SK-N-SH (cell line): ENCODE measurements around the gene SND1. TPM values are rescaled to one million over a fixed set of nuclear protein-coding genes. Genes with fewer than 3 reads are reported as not detected.

ENCODE experiments used
- CTCF ChIA-PET: fragments of 300-600, 350-600 bp; formaldehyde crosslinking; extraction: SDS; loops from one replicate; lab custom pipeline; 2021; lab: Yijun Ruan, JAX
- POLR2A ChIA-PET: fragments of 350-600 bp; sonication (Branson Sonifier 250); formaldehyde crosslinking; extraction: SDS; loops from one replicate; lab custom pipeline; 2020; ENCODE audit warnings: antibody characterized with exemption, inconsistent platforms; lab: Yijun Ruan, JAX
- DNase-seq: peaks from one replicate; pipeline ENCODE4 v3.0.0; 2012
- H2AFZ ChIP-seq: fragments of 200-600 bp; sonication (generic); 2 replicates; pipeline ENCODE4 v1.8.1; 2016; ENCODE audit warnings: antibody characterized with exemption, mild to moderate bottlenecking, low read depth
- H3F3A ChIP-seq: fragments of 200-600 bp; sonication (generic); replicated peaks from 2 replicates; pipeline ENCODE3; 2016; ENCODE audit warnings: antibody characterized with exemption, mild to moderate bottlenecking; ENCODE audit not compliant: insufficient read depth
- H3K27ac ChIP-seq, 2 experiments: fragments of 200-500 bp in 1 of 2; fragments of 200-600 bp in 1 of 2; sonication (Bioruptor generic) in 1 of 2; sonication (generic), shearing (Covaris generic) in 1 of 2; 2 replicates each; pipeline versions ENCODE4 v1.5.1 to v1.6.1; 2014 to 2016; ENCODE audit warnings: low read depth in 2 of 2, inconsistent platforms in 1 of 2, low read length in 1 of 2, mild to moderate bottlenecking in 1 of 2, mixed read lengths in 1 of 2
- H3K27me3 ChIP-seq: fragments of 200-600 bp; sonication (generic), shearing (Covaris generic); 2 replicates; pipeline ENCODE4 v1.6.1; 2016; ENCODE audit warnings: mixed run types; ENCODE audit not compliant: insufficient read depth
- H3K36me3 ChIP-seq, 2 experiments: fragments of 200-500 bp in 1 of 2; fragments of 200-600 bp in 1 of 2; sonication (Bioruptor generic) in 1 of 2; sonication (generic) in 1 of 2; replicated peaks in 1 of 2; 2 replicates each; pipeline versions ENCODE3 to v1.5.1; 2014 to 2016; ENCODE audit warnings: low read length in 1 of 2, mild to moderate bottlenecking in 1 of 2; ENCODE audit not compliant: insufficient read depth in 2 of 2, control insufficient read depth in 1 of 2
- H3K4me1 ChIP-seq, 2 experiments: fragments of 200-500 bp in 1 of 2; fragments of 200-600 bp in 1 of 2; sonication (Bioruptor generic) in 1 of 2; sonication (generic), shearing (Covaris generic) in 1 of 2; 2 replicates each; pipeline versions ENCODE4 v1.5.1 to v1.6.1; 2014 to 2016; ENCODE audit warnings: low read depth in 1 of 2, low read length in 1 of 2, mixed run types in 1 of 2; ENCODE audit not compliant: insufficient read depth in 2 of 2, control insufficient read depth in 1 of 2
- H3K4me2 ChIP-seq: fragments of 200-600 bp; sonication (generic), shearing (Covaris generic); 2 replicates; pipeline ENCODE4 v1.6.1; 2017; ENCODE audit warnings: mixed run types
- H3K4me3 ChIP-seq, 2 experiments: fragments of 200-500 bp in 1 of 2; fragments of 200-600 bp in 1 of 2; sonication (Bioruptor generic) in 1 of 2; sonication (generic), shearing (Covaris generic) in 1 of 2; 2 replicates each; pipeline versions ENCODE4 v1.5.1 to v1.8.1; 2014 to 2016; ENCODE audit warnings: low read depth in 2 of 2, inconsistent platforms in 1 of 2, low read length in 1 of 2, mild to moderate bottlenecking in 1 of 2, mixed read lengths in 1 of 2, moderate library complexity in 1 of 2
- H3K79me2 ChIP-seq: fragments of 200-600 bp; sonication (generic); 2 replicates; pipeline ENCODE4 v1.8.1; 2017; ENCODE audit warnings: mild to moderate bottlenecking; ENCODE audit not compliant: insufficient read depth
- H3K9ac ChIP-seq: fragments of 200-600 bp; sonication (generic); 2 replicates; pipeline ENCODE4 v1.6.1; 2017; ENCODE audit warnings: mixed run types
- H3K9me2 ChIP-seq: fragments of 200-600 bp; sonication (generic); 2 replicates; pipeline ENCODE4 v1.6.1; 2017; ENCODE audit warnings: mixed run types
- H3K9me3 ChIP-seq: fragments of 200-600 bp; sonication (generic); 2 replicates; pipeline ENCODE4 v1.6.1; 2017; ENCODE audit warnings: mixed run types, mild to moderate bottlenecking, moderate library complexity
- H4K20me1 ChIP-seq: fragments of 200-600 bp; sonication (generic); 2 replicates; pipeline ENCODE4 v1.6.1; 2017; ENCODE audit warnings: mild to moderate bottlenecking, mixed run types; ENCODE audit not compliant: insufficient read depth
- ELF1 ChIP-seq: IDR thresholded peaks from 2 replicates; pipeline ENCODE4 v1.4.0; 2012
- EP300 ChIP-seq, 2 experiments: IDR thresholded peaks; 2 replicates each; pipeline versions ENCODE4 v1.4.0 to v1.6.1; 2012; ENCODE audit warnings: borderline replicate concordance in 1 of 2, low read depth in 1 of 2, low read length in 1 of 2
- EZH2phosphoT487 ChIP-seq: fragments of 200-600 bp; sonication (generic); IDR thresholded peaks from 2 replicates; pipeline ENCODE4 v1.6.1; 2017; ENCODE audit warnings: low read depth, mixed run types, mild to moderate bottlenecking, antibody characterized with exemption, moderate library complexity, borderline replicate concordance
- FOSL2 ChIP-seq: IDR thresholded peaks from 2 replicates; pipeline ENCODE4 v1.4.0; 2012; ENCODE audit warnings: low read depth, mild to moderate bottlenecking, moderate library complexity, borderline replicate concordance
- GABPA ChIP-seq: IDR thresholded peaks from 2 replicates; pipeline ENCODE4 v1.4.0; 2012; ENCODE audit warnings: low read depth, mild to moderate bottlenecking
- GATA2 ChIP-seq: sonication (generic); formaldehyde crosslinking; IDR thresholded peaks from 2 replicates; pipeline ENCODE4 v1.5.0; 2020; ENCODE audit warnings: mild to moderate bottlenecking, missing genetic modification reagents
- JUND ChIP-seq: IDR thresholded peaks from 2 replicates; pipeline ENCODE4 v1.4.0; 2012
- NFIC ChIP-seq: IDR thresholded peaks from 2 replicates; pipeline ENCODE4 v1.4.0; 2012; ENCODE audit warnings: borderline replicate concordance
- NRF1 ChIP-seq: IDR thresholded peaks from 2 replicates; pipeline ENCODE4 v1.6.1; 2012; ENCODE audit warnings: low read depth, mild to moderate bottlenecking, low read length
- RAD21 ChIP-seq: IDR thresholded peaks from 2 replicates; pipeline ENCODE4 v1.6.1; 2012; ENCODE audit warnings: mild to moderate bottlenecking, low read length
- RCOR1 ChIP-seq: fragments of 150-350 bp; IDR thresholded peaks from 2 replicates; pipeline ENCODE4 v1.6.1; 2017; ENCODE audit warnings: antibody characterized with exemption, low read length
- TAF1 ChIP-seq: IDR thresholded peaks from 2 replicates; pipeline ENCODE4 v1.6.1; 2012; ENCODE audit warnings: low read depth, mild to moderate bottlenecking, low read length, moderate library complexity, borderline replicate concordance
- TCF12 ChIP-seq: IDR thresholded peaks from 2 replicates; pipeline ENCODE4 v1.4.0; 2012
- TEAD4 ChIP-seq: IDR thresholded peaks from 2 replicates; pipeline ENCODE4 v1.4.0; 2012; ENCODE audit warnings: mild to moderate bottlenecking, borderline replicate concordance; ENCODE audit not compliant: insufficient read depth
- YY1 ChIP-seq: IDR thresholded peaks from 2 replicates; pipeline ENCODE4 v1.4.0; 2012; ENCODE audit warnings: low read depth, mild to moderate bottlenecking
- WGBS: methylation state at CpG from one replicate; pipeline ENCODE4 v1.1.6; 2017; ENCODE audit warnings: low lambda C conversion rate; 5-methylcytosine and 5-hydroxymethylcytosine counted together
- polyA plus RNA-seq, 3 experiments: library from polyadenylated mRNA; depleted of rRNA; stranded (reverse); fragments of >200 nt; gene quantifications; 2 replicates each; pipeline ENCODE4 v1.2.3, GENCODE V29; 2012
- TF ChIP-seq, protein P1 (sequence below): fragments of 200-600 bp; sonication (generic); IDR thresholded peaks from 2 replicates; pipeline ENCODE4 v1.6.1; 2017; ENCODE audit warnings: antibody characterized with exemption, mild to moderate bottlenecking, moderate library complexity
- TF ChIP-seq, protein P2 (sequence below): IDR thresholded peaks from 2 replicates; pipeline ENCODE4 v1.4.0; 2012; ENCODE audit warnings: low read depth, borderline replicate concordance
- TF ChIP-seq, protein P3 (sequence below): IDR thresholded peaks from 2 replicates; pipeline ENCODE4 v1.4.0; 2012; ENCODE audit warnings: low read depth

Gene SND1
- polyA plus RNA-seq, 1 of the 3 experiments (the other 2 are of a cell fraction), result 165 TPM

DNA sequence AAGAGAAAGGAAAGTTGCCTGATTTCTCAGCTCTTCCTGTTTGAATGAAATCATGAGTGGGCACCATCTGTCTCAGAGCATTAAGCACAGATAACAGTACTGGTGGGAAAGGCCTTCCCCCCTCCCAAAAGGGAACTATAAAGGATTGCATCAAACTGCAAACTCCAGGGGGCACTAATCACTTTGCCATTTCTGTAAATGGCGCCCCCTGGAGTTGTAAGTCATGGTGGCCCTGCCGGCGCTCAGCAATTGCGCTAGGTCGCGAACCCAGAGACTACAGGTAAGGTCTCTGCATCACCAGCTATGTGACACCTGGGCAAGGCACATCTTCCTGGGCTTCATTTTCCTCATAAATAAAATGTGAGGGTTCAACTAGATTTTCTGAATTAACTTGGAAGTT, 368.2 kb downstream of the SND1 start:
- Histone ChIP-seq H3K4me1 (peaks cover 35 to 61% of the 10 kb centered on the region in 2 experiments), H3K4me2 (no peak overlapping the region), H3F3A (peaks cover 38% of the 10 kb centered on the region), H2AFZ (no peak overlapping the region), H3K27ac (no peak overlapping the region), H3K36me3 (peaks cover 5 to 13% of the 10 kb centered on the region in 2 experiments), H3K9me3 (no peaks in the 10 kb centered on the region), H3K27me3 (no peaks in the 10 kb centered on the region), H3K4me3 (no peak overlapping the region; a peak in 1 of 4 replicates), H3K79me2 (peaks cover 8% of the 10 kb centered on the region; the same call in 1 of the 2 replicates), H3K9ac (no peak overlapping the region), H4K20me1 (peaks cover 62% of the 10 kb centered on the region), H3K9me2 (no peaks in the 10 kb centered on the region)
- ChIA-PET POLR2A (no interaction called here), CTCF (interaction anchor here (0.5 to 7.6 kb wide), 30 partner anchors 9 to 435 kb away, joined by 3 to 63 read pairs (median 4); partner anchors contain the start of genes GCC1 and LRRC4)
- 98% methylated on average over 6 of the region's 6 CpGs for WGBS
- TF ChIP-seq RAD21 (0 out of 2 replicates have a peak, but pooled peaks have one; percentile 22), JUND (no peak)
- TF ChIP-seq, protein P1, sequence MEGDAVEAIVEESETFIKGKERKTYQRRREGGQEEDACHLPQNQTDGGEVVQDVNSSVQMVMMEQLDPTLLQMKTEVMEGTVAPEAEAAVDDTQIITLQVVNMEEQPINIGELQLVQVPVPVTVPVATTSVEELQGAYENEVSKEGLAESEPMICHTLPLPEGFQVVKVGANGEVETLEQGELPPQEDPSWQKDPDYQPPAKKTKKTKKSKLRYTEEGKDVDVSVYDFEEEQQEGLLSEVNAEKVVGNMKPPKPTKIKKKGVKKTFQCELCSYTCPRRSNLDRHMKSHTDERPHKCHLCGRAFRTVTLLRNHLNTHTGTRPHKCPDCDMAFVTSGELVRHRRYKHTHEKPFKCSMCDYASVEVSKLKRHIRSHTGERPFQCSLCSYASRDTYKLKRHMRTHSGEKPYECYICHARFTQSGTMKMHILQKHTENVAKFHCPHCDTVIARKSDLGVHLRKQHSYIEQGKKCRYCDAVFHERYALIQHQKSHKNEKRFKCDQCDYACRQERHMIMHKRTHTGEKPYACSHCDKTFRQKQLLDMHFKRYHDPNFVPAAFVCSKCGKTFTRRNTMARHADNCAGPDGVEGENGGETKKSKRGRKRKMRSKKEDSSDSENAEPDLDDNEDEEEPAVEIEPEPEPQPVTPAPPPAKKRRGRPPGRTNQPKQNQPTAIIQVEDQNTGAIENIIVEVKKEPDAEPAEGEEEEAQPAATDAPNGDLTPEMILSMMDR, result peak; percentile 63
- peak; percentile 32 for DNase-seq

DNA sequence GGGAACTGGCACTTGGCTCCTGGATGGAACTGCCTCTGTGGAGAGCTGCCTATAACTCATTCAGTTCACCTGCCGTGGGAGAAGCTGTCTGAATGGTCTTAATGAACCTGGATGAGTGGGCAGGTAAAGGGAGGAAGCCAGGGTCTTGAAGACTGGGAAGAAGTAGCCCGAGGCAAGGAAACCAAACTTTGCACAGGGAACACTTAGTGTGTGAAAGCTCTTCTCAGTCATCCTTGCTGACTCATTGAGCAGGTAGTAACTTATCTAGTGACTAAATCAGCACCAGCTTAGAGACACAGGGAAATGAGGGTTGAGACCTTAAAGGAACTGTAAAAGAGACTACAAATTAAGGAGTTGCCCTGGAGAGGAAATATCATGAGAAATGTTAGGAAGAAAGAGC, 369.4 kb downstream of the SND1 start:
- peak overlapping the region; percentile 25 to 82; a peak in 3 of 4 replicates for H3K27ac ChIP-seq
- H3K9me3 ChIP-seq, result no peaks in the 10 kb centered on the region
- CTCF ChIA-PET, result interaction anchor here (0.9 to 7.6 kb wide), 6 partner anchors 9 to 326 kb away, joined by 3 to 63 read pairs (median 4); partner anchors contain the start of gene LRRC4
- TF ChIP-seq RCOR1, result no peak
- peak; percentile 54; the same call in 1 of the 2 replicates for TF ChIP-seq FOSL2
- H3K4me1 ChIP-seq, result peaks cover 39 to 69% of the 10 kb centered on the region in 2 experiments
- H3F3A ChIP-seq, result peaks cover 38% of the 10 kb centered on the region
- H4K20me1 ChIP-seq, result peaks cover 74% of the 10 kb centered on the region
- WGBS, result 84% methylated on average over 2 of the region's 2 CpGs
- H3K4me2 ChIP-seq, result no peak overlapping the region
- H3K36me3 ChIP-seq, result peaks cover 5 to 15% of the 10 kb centered on the region in 2 experiments
- H3K79me2 ChIP-seq, result peaks cover 8% of the 10 kb centered on the region; the same call in 1 of the 2 replicates
- no peak for DNase-seq
- POLR2A ChIA-PET, result no interaction called here
- no peaks in the 10 kb centered on the region for H3K9me2 ChIP-seq
- H3K4me3 ChIP-seq, result no peak overlapping the region
- H3K9ac ChIP-seq, result no peak overlapping the region
- H2AFZ ChIP-seq, result no peak overlapping the region
- no peaks in the 10 kb centered on the region for H3K27me3 ChIP-seq

DNA sequence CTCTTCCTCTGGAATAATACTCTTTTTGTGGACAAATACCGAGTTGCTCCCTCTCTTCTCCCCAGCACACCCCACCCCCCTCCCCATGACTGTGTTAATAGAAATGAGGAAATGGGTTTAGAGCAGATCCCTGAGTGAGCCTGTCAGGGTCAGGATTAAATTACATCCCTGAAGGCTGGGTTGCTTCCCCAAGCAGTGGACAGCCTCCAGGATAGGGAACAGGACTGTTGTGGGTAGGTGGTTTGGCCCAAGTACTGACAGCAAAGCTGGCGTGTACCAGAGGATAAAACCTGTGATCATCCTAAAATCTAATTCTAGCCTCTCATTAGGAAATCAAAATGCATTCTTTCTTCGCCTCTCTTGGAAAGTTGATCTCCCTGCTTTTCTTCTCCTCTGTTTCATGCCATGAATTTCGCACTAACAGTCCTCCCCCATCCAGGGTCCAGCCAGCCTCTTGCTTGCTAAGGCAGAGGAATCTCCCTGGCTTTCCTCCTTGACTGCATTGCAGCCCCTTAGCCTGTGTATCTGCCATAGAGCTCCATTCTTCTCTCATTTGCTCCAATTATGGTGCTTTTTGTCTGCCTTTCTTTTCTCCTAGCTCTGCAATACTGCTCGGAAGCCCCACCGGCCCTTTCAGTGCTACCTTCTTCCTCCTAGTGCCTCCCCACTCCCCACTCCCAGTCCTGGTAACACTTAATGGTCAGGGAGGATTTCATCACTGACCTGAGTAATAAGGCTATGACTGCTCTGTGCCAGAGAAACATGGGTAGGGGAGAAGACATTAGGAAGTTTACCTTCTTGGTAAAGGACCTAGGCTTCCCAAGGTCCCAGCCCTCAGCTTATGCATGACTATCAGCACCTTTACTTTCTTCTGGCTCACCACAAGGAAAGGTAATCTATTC, 370.9 kb downstream of the SND1 start:
- no peaks in the 10 kb centered on the region for H3K9me2 ChIP-seq
- no peak overlapping the region for H3K9ac ChIP-seq
- peaks cover 36 to 75% of the 10 kb centered on the region in 2 experiments for H3K4me1 ChIP-seq
- H3K36me3 ChIP-seq, result peaks cover 5 to 16% of the 10 kb centered on the region in 2 experiments
- H4K20me1 ChIP-seq, result peaks cover 67% of the 10 kb centered on the region
- H3K27ac ChIP-seq, result peak overlapping the region; percentile 72 to 82
- peaks cover 13% of the 10 kb centered on the region; the same call in 1 of the 2 replicates for H3K79me2 ChIP-seq
- H2AFZ ChIP-seq, result no peak overlapping the region
- H3K4me3 ChIP-seq, result no peak overlapping the region
- H3K4me2 ChIP-seq, result peak overlapping the region; percentile 56
- peak; percentile 55 for DNase-seq
- WGBS, result 72% methylated on average over 6 of the region's 6 CpGs
- peaks cover 38% of the 10 kb centered on the region for H3F3A ChIP-seq
- no peaks in the 10 kb centered on the region for H3K27me3 ChIP-seq
- no peaks in the 10 kb centered on the region for H3K9me3 ChIP-seq
- CTCF ChIA-PET, result interaction anchor here (1.0 to 5.7 kb wide), 4 partner anchors 13 to 315 kb away, joined by 3 to 37 read pairs (median 4); no protein-coding TSS in a partner anchor
- POLR2A ChIA-PET, result interaction anchor here (0.6 kb wide), 1 partner anchor 23 kb away, joined by 3 read pairs; no protein-coding TSS in a partner anchor
- TF ChIP-seq, protein P2, sequence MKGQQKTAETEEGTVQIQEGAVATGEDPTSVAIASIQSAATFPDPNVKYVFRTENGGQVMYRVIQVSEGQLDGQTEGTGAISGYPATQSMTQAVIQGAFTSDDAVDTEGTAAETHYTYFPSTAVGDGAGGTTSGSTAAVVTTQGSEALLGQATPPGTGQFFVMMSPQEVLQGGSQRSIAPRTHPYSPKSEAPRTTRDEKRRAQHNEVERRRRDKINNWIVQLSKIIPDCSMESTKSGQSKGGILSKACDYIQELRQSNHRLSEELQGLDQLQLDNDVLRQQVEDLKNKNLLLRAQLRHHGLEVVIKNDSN, result no peak
- TF ChIP-seq EP300 (IDR thresholded peaks at IDR 0.05; ENCODE audit: borderline replicate concordance in 1 of 2, low read depth in 1 of 2, low read length in 1 of 2), result peak; percentile 32 to 33; a peak in 2 of 4 replicates
- peak; percentile 92 for TF ChIP-seq ELF1
- TF ChIP-seq NFIC, result 0 out of 2 replicates have a peak, but pooled peaks have one; percentile 17
- TF ChIP-seq TAF1, result no peak
- no peak for TF ChIP-seq TEAD4
- TF ChIP-seq GATA2 (CRISPR knock-in tag), result no peak
- TF ChIP-seq YY1, result no peak
- TF ChIP-seq NRF1, result no peak
- no peak for TF ChIP-seq GABPA
- TF ChIP-seq, protein P3, sequence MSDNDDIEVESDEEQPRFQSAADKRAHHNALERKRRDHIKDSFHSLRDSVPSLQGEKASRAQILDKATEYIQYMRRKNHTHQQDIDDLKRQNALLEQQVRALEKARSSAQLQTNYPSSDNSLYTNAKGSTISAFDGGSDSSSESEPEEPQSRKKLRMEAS, result no peak
- TF ChIP-seq EZH2phosphoT487, result no peak
- peak; percentile 68 for TF ChIP-seq TCF12
